Progenitor cell of endocrine pancreas (in vitro differentiated cells): ENCODE results near the gene RAB35. TPM values are rescaled to one million over a fixed set of nuclear protein-coding genes. Genes with fewer than 3 reads are reported as not detected.
A peak's percentile ranks its signal among the peaks of the same experiment; 100 is the strongest.

Experiments used
- DNase-seq: peaks from one replicate; pipeline ENCODE4 v3.0.0; 2021; ENCODE audit warnings: low spot score; ENCODE audit not compliant: unreplicated experiment
- H3K27ac Mint-ChIP-seq: 2 replicates; pipeline ENCODE4 v1.8.0; 2021; ENCODE audit warnings: mild to moderate bottlenecking, moderate library complexity, mixed read lengths
- H3K27me3 Mint-ChIP-seq: 2 replicates; pipeline ENCODE4 v1.8.0; 2021; ENCODE audit warnings: mixed read lengths
- H3K36me3 Mint-ChIP-seq: 2 replicates; pipeline ENCODE4 v1.8.0; 2022; ENCODE audit warnings: mixed read lengths; ENCODE audit not compliant: insufficient read depth
- H3K4me1 Mint-ChIP-seq: 2 replicates; pipeline ENCODE4 v1.8.0; 2021; ENCODE audit warnings: low read depth, mixed read lengths
- H3K4me3 Mint-ChIP-seq: 2 replicates; pipeline ENCODE4 v1.8.0; 2021; ENCODE audit warnings: low read depth, mild to moderate bottlenecking, moderate library complexity, mixed read lengths
- H3K9me3 Mint-ChIP-seq: 2 replicates; pipeline ENCODE4 v1.8.0; 2021; ENCODE audit warnings: low read depth, mixed read lengths
- total RNA-seq: library from RNA; stranded (reverse); gene quantifications from 2 replicates; pipeline ENCODE4 v1.2.1, GENCODE V29; 2021
- TF ChIP-seq, protein P1 (sequence below): fragments of 200-600 bp; sonication (generic); IDR thresholded peaks from one replicate; pipeline ENCODE4 v1.5.0; 2021; ENCODE audit warnings: antibody characterized with exemption, mild to moderate bottlenecking; ENCODE audit not compliant: unreplicated experiment

The RAB35 gene
- total RNA-seq, 1 donor from 2014 or later: 36.7 TPM

DNA sequence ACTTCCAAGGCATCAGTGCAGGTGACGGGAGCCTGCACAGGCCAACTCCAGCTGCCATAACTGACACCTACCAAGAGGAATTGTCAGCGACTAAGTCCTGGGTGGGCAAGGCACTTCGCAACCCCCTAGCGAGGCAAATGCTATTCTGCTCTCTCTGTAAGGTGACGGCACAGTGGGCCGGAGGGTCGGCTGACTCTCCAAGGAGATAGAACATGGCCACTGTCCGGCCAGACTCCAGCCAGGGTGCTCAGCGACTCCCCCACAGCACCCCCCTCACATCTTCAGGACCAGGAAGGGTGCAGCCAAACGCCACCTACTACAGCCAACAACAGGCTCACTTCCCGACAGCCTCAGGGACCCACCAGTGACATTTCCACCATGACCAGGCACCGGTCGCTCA, 13.2 kb downstream of the RAB35 start:
- H3K27ac Mint-ChIP-seq: no peak overlapping the region
- TF ChIP-seq, protein P1, sequence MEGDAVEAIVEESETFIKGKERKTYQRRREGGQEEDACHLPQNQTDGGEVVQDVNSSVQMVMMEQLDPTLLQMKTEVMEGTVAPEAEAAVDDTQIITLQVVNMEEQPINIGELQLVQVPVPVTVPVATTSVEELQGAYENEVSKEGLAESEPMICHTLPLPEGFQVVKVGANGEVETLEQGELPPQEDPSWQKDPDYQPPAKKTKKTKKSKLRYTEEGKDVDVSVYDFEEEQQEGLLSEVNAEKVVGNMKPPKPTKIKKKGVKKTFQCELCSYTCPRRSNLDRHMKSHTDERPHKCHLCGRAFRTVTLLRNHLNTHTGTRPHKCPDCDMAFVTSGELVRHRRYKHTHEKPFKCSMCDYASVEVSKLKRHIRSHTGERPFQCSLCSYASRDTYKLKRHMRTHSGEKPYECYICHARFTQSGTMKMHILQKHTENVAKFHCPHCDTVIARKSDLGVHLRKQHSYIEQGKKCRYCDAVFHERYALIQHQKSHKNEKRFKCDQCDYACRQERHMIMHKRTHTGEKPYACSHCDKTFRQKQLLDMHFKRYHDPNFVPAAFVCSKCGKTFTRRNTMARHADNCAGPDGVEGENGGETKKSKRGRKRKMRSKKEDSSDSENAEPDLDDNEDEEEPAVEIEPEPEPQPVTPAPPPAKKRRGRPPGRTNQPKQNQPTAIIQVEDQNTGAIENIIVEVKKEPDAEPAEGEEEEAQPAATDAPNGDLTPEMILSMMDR: no peak
- H3K27me3 Mint-ChIP-seq: no peaks in the 10 kb centered on the region
- peaks cover 2% of the 10 kb centered on the region for H3K4me1 Mint-ChIP-seq
- DNase-seq: no peak
- no peaks in the 10 kb centered on the region for H3K9me3 Mint-ChIP-seq
- no peak overlapping the region for H3K4me3 Mint-ChIP-seq
- H3K36me3 Mint-ChIP-seq: peaks cover 2% of the 10 kb centered on the region

DNA sequence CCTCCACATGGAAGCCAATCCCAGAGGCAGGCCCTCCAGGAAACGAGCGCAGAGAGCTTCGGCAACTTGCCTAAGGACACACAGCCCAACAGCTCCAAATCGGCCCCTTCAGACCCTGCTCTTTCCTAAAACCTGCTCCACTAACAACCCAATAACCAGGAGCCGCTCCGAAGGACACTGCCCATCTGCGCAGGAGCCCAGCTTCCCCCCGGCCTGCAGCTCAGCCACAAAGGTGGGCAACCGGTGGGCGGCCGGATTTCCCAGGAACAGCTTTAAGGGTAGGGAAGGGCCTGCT, 13.6 kb downstream of the RAB35 start:
- H3K9me3 Mint-ChIP-seq: no peaks in the 10 kb centered on the region
- no peak for DNase-seq
- no peaks in the 10 kb centered on the region for H3K27me3 Mint-ChIP-seq
- H3K36me3 Mint-ChIP-seq: peaks cover 2% of the 10 kb centered on the region
- H3K27ac Mint-ChIP-seq: no peak overlapping the region
- H3K4me3 Mint-ChIP-seq: no peak overlapping the region
- peaks cover 2% of the 10 kb centered on the region for H3K4me1 Mint-ChIP-seq
- TF ChIP-seq, protein P1: no peak

DNA sequence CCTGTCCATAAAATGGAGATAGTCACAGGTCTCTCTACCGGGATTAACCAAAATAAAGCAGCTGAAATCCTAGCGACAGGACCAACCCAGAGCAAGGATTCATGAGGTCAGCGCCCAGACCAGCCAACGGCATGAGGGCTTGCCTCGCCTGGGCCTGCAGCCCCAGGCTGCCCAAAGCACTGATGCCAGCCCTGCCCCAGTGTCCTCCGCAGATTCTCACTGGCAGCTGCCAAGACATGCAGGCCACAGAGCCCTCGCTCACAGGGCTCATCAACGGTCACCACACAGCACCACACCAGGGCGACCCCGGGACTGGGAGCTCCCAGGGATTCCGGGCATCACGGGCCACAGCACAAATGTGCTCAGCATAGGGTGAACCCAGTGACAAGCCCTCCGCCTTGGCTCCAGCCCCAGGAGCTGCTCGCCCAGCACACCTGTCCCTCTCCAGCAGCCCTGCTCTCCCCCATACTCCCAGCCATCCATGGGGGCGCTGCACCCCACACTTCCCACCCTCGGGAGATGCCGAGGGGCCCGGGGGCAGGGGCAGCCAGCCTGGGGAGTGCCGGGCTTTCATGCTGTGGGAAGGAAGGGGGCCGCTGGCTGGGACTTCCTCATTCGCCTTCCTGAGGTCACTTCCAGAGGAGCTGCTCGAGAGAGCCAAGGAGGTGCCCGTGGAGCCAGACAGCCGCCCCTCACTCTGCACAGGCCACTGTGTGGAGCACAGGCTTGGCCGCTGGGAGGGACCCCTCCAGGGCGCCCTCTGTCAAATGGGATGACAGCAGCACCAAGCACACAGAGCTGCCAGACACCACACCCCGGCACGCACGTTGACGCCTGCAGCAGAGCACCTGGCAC, 14.1 kb downstream of the RAB35 start:
- Mint-ChIP-seq H3K4me3 (no peak overlapping the region), H3K36me3 (peaks cover 2% of the 10 kb centered on the region), H3K27me3 (no peaks in the 10 kb centered on the region), H3K27ac (no peak overlapping the region), H3K4me1 (peaks cover 2% of the 10 kb centered on the region), H3K9me3 (no peaks in the 10 kb centered on the region)
- TF ChIP-seq, protein P1: no peak
- no peak for DNase-seq

DNA sequence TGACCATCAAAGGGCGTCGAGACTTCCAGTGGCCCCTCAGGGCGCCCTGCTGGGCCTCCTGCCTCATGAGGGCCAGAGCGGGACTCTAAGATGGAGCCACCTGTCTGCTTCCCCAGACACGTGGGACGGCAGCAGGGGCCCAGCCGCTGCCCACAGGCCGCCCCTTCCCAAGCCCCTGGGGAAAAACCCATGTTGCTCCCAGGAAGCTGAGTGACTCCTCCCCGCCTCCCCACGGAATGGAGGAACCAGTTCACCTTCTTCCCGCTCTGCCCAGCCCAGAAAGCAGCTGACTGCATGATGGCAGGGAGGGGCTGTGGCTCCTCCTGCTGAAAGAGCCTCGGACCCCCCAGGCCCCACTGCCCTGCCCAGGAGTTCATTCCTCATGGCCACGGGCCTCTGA, 14.9 kb downstream of the RAB35 start:
- no peaks in the 10 kb centered on the region for H3K9me3 Mint-ChIP-seq
- peak overlapping the region; percentile 90 for H3K27ac Mint-ChIP-seq
- H3K4me1 Mint-ChIP-seq: peaks cover 2% of the 10 kb centered on the region
- no peak overlapping the region for H3K4me3 Mint-ChIP-seq
- TF ChIP-seq, protein P1: no peak
- peaks cover 2% of the 10 kb centered on the region for H3K36me3 Mint-ChIP-seq
- no peak for DNase-seq
- no peaks in the 10 kb centered on the region for H3K27me3 Mint-ChIP-seq

DNA sequence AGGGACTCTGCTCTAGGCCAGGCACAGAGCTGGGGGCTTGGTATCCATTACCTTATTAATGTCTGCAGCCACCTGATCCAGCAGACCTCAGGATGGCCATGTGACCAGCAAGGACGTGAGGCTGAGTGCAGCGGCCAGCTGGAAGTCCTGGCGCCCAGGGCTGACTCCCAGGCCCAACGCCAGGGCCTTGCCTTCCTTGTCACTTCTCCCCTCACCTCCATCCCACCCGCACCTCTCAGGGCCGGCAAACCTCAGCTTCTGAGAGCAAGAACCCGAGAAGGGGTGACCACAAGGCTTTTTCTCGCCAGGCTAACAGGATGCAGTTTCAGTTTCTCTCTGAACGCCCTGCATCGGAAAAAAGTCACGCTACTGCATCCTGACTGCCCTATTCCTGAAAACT, 15.4 kb downstream of the RAB35 start:
- no peak overlapping the region for H3K4me3 Mint-ChIP-seq
- H3K9me3 Mint-ChIP-seq: no peaks in the 10 kb centered on the region
- peaks cover 2% of the 10 kb centered on the region for H3K4me1 Mint-ChIP-seq
- no peak for DNase-seq
- H3K27me3 Mint-ChIP-seq: no peaks in the 10 kb centered on the region
- TF ChIP-seq, protein P1: no peak
- H3K27ac Mint-ChIP-seq: peak overlapping the region; percentile 90
- H3K36me3 Mint-ChIP-seq: peaks cover 3% of the 10 kb centered on the region
